ENCODE results near the gene BICC1.

Gene BICC1

DNA sequence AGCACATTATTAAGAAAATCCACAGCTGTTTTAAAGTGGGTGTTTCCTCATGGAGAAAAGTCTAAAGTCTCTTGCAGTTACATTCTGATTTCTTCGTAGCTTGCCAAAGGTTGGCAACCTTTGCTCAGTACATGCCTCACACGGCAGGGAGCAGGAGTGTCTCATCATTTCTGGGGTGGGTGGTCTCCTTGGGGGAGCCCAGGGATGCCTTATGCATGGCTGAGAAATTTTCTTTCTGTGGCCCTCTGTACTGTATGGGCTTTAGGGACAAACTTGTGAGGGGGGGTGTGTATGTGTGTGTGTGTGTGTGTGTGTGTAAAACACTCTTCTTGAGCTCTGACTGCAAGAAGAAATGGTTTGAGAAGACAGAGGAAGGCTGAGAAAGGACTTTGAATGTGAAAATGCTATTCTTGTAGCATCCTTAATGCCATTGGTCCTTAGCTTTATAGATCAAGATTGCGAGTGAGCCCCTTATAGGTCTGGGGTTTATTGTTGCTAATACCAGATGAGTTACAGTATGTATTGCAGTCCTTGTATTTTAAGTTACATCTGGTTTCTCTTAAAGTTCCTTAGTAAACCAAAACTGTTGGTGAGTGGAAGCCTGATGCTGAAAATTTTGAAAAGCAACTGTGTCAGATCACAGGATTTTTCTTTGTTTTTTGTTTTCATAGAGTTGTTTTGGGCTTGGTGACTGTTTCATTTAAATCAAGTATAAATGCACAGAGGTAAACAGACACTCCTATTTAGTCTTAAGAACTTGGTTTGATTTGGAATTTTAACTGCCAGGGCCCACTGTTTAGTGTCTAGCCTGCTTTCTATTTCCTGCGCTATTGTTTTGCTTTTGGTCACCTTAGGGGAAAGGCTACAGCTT lies 242.0 kb downstream of the BICC1 start:
- DNase-seq, result no peak

DNA sequence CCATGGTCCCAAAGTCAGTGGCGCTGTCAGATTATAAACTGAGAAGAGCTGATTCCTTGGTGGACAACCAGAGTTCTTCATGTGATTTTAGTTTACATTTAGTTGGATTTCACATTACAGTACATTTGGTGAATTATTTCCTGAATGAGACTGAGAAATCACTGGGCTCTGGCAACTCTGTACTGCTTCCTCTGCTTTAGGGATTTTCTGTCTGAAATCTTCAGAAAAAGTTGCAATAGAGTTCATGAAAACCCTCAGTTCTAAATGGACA lies 242.6 kb downstream of the BICC1 start:
- DNase-seq, result no peak

DNA sequence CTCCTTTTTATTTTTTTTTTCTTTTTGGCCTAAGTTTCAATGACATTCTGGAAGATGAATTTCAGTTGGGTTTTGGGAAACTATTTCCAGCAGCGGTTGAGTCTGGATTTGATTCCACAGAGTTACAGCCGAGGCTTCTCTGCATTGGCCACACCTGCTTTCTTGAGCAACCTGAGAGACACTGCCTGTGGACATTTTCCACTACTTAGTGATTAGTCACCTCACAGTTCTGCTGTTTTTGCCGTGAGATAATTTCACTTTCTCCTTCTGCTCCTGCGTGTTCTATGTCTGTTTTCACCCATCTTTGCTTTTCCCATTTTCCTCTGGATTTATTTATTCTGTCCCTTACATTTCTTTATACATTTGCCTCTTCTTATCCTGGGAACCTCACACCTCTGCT lies 243.0 kb downstream of the BICC1 start:
- no peak for DNase-seq

DNA sequence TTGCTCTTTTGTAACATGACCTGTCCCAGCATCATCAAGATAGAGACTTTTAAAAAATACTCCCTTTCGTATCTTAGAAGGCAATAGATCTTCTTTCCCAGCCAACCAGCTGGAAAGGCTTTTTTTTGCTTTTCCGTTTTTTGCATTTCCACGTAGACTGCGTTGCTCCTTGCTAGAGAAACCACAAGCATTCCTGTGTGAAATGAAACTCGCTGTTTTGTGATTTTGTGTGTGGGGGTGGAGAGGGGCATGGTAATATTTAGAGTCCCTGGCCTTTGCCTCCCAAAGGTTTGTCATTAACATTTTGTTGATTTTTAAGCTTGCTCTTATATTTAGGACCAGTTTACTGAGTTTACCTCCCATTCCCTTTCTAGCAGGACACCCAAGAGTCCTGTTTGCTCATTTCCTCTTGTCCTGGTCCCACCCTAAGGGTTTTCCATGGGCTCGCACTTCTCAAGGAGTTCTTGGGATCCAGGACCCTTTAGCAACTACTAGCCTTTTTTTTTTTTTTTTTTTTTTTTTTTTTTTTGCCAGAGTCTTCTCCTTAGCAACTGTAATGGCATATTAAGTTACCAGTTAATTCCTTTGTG lies 243.6 kb downstream of the BICC1 start:
- DNase-seq, result no peak

DNA sequence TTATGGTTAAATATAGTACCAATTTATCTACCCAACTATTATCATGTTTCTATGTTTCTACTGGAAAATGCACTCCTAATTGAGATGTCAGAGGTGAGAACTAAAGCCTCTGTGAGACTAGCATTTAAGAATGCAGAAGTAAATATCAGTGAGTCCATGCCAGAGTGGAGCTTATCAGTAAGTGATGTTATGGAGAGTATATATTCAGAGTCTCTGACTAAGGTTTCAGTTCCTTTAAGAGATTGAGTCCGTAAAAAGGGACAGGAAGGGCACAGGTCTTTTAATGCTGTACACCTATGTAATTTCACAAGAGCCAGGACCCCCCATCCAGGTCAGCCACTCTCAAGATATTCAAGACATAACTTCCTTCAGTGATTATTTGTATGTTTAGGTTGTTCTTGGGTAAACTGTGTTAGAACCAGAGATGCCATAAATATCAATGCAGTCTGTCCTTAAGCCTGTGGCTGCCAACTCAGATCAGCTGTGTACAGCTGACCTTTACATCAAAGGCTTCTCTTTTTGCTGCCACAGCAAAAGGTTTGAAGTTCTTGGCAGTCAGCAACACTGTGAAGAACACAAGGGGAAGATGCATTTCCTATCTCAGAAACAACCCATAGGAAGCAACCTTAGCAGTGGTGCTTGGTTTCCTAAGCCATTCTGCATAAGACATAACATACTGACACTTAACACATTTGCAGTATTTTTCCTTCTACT lies 244.8 kb downstream of the BICC1 start:
- no peak for DNase-seq

DNA sequence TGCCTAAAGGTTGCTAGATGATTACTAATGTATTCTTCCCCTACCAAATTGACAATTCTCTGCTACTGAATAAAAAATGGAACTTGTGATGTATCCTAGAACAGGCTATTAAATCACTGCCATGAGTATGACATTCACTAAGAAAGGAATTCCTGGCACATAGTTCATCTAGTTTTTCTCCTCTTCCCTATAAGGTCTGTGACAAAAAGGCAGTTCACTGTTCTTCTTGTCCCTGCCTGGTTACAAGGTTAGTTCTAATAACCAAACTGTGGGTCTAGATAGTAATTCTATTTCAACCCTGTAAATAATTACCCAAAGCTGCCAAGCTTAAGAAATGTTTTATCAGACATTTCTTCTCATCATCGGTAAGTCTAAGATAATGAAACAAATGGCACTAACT lies 245.6 kb downstream of the BICC1 start:
- no peak for DNase-seq

DNA sequence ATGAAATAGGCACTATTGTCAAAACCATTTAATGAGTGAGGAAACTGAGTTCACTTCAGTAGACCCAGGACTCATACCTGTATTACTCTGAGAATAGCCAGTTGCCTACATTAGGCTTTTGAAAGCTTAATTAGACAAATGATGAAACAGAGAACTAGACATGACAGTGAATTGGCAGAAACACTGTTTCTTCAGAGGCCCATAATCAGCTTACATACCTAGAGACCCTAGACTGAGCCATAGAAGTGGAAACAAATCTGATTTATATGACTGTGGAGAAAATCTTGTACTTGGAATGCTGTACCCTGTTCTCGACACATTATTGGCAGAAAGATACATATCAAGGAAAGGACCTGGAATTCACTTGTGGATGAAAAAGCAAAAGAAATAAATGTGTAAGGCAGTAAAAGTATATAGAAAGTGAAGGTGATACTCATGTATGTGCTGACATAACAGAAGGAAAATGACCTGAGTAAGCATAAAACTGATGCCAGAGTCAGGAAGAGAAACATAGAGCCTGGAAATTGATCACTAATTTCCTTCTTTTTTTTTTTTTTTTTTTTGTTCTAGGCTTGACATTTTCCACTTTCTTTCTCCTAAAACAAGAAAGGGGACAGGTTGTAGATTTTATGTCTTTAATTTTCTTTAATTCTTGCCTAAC lies 251.5 kb downstream of the BICC1 start:
- no peak for DNase-seq

DNA sequence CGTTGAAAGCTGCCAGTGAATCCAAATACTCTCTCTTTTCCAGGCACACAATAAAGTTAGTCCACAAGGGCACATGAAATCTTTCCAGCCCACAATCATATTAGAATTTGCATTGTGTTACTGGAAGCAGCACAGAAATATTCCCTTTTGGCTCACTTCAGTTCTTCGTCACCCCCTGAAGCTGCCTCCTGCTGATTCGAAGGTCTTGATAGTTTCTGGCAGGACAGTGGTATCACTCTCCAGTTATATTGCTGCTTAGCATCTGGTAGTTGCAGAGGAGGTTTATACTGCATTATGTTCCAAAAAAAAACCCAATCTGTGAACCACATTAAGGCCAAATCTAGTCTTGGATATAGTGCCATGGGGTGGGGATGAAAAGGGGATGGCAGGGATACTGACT lies 253.2 kb downstream of the BICC1 start:
- DNase-seq, result no peak

DNA sequence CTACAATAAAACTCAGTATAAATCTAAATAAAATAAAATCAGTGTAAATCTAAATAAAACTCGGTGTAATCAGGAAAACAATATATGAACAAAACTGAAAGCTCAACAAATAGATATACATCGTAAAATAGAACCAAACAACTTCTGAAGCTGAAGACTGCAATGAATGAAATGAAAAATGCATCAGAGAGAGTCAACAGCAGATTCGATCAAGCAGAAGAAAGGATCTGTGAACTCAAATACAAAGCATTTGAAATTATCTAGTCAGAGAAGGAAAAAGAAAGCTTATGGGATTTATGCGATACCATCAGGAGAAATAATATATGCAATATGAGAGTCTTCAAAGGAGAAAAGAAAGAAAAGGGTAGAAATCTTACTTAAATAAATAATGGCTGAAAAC lies 255.0 kb downstream of the BICC1 start:
- DNase-seq, result no peak

DNA sequence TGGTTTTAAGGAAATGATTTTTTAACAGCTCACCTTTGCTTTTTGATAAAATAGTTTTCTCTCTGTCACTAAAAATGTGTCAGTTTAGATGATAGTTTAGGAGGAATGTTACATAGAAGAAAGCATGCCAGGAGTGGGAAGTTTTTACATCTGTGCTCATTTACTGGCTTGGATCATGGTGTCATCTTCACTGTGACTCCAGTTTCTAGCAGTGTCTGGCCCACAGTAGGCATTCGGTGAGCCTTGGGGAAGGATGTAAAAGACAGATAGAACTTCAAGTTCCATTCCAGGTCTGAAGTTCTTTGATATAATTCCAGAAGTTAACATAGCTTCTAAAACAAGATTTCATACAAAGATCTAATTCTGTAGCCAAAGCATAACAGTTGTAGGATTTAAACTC lies 259.2 kb downstream of the BICC1 start:
- DNase-seq, result no peak

DNA sequence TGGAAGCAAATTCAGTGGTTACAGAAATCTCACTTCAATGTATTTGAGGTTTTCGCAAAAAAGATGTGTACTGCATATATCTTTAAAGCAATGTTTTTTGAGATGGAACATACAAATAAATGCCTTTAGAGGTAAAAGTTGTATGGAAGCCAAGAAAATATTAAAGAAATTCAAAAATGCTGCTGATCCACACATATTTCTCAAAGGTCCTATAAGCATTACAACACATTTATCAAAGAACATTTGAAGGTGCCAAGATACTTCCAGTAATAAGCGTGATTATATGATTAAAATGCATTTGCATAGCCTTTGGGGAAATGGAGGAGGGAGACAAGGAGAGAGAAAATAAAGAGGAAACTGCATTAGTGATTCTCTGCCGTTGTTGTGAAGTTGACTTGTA lies 260.1 kb downstream of the BICC1 start:
- DNase-seq, result no peak

DNA sequence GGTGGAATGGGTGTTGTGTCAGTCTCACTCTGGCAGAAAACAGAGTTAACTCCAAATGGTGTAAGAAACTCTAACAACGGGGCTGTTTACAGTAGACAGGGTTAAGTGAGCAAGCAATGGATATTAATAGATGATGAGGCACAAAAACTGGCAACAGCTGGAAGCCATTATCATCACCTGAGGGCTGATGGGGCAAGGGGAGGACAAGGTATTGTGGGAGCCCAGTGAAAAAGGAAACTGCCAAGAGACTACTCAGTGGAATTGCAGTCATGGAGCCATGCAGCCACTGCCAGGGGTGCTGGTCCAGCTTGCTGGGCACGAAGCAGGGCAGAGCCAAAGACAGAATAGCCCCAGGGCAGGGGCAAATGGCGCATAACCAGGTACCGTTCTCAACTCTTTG lies 260.7 kb downstream of the BICC1 start:
- DNase-seq, result no peak

DNA sequence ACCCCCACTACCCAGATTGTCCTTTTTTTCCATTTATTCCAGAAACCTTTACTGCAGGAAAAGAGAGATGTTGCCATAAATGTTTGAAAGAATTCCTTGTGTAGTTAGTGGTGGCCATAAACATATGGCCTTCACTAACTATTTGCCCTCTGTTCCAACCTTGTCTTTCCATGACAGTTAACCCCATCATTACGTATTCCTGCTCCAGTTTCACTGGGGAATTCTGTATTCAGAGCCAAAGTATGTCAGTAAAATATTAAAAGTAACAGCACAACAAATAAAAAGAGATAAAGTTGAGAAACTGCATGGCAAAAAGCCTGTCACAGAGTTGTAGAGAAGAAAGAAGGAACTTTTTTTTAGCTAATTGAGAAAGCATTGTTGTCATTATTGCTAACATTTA lies 261.3 kb downstream of the BICC1 start:
- no peak for DNase-seq

DNA sequence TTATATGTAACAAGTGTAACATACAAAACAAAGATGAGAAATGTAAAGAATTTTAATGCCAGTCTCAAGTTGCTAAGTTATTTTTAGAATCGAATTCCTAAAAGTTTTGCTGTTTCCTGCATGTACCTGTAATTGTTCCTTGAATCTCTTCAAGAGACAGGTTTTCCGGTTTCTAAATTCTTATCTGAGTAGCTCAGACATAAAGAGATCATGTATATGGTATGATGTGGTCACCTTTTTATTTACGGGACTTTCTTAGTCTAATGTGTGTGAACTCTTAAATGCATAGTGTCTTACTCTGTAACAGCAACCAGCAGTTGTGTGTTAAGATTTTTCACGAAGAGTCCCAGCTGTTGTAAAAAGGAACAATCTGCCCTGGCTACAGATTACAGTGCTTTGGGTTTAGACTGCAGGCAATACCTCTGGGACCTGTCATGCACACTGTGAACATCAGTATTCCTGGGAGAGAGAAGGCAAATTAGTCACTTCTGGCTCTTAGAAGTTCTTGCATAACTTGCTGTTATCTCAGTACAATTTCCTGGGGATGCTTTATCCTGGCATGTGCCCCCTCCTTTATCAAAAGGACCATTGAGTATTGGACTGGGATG lies 263.4 kb downstream of the BICC1 start:
- no peak for DNase-seq

DNA sequence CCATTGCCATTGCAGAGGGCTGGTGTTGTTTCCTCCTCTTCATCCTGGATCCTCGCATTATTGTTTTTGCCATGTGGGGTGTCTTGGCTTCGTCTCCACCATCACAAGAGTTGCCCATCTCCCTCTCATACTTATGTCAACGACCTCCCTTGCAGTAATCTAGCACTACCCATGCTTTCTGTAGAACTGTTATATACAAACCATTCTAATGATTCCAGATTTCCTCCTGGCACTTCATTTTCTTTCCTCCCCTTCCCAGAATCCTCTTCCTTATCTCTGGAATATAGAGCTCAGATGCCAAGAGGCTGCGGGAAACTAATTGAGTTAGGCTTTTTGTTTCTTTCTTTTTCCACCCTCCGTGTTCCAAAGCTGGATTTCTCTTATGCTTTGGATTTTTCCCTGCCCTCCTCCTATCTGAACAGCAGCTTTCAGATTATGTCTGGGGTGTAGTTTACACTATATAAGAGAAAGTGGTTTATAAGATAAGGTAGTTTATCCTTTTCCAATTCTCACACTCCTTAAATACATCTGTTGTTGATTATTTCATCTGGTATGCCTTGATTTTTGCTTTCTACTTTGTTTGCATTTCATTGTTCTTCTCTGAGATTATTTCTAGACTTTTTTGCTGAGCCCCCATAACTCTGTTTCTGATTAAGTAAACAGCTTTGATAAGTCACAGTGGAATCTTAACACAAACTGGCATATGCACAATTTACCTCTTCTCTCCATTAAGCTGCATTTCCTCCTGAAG lies 264.1 kb downstream of the BICC1 start:
- no peak for DNase-seq

DNA sequence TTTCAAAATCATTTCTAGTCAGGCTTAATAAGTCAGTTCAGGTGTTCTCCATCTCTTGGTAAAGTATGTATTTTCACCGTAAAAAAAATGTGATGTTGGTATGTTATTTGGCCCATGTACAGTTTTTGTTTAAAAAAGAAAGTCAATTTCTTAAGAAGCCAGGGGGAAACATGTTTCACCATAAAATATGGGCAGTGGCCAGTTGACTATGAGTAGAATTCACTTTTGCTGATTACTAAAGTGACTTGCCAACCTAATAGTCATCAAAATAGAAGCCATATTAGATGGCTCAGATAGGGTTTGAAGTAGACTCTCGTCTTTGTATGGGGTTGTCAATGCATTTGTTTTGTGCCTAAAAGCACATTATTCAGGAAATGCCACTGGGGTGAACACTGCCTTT lies 266.3 kb downstream of the BICC1 start:
- DNase-seq, result no peak

DNA sequence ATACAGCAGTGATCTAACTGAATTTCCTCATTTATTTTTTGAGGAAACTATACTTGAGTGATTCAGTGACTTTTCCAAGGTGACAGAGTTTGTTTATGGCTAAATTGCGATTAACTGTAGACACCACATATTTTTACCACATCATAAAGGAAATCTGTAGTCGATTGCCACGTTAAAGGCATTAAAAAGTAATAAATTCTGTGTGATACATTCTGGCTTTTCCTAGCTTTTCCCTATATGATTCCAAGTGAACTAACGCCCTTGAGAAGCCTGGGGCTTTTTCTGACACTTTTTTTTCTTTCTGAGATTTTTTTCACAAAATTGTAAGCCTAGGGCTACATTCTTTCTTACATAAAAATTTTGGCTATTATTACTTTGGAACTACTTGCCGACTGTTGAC lies 266.9 kb downstream of the BICC1 start:
- no peak for DNase-seq

DNA sequence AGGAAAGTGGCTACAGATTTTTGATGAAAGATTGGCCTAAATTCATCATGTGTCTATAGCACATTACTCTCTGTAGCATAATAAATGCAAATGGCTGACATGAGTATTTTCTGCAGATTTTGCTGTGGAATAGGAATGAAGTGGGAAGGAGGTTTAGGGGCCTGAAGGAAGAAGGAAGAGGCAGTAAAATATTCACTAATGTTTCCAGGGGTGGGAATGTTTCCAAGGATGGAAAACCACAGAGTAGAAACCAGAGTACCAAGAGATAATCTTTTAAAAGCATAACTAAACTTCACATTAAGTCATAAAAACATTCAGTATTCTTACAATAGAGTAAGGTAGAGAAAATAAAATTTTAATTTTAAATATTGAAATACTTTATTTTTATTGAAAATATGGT lies 267.8 kb downstream of the BICC1 start:
- DNase-seq, result no peak

DNA sequence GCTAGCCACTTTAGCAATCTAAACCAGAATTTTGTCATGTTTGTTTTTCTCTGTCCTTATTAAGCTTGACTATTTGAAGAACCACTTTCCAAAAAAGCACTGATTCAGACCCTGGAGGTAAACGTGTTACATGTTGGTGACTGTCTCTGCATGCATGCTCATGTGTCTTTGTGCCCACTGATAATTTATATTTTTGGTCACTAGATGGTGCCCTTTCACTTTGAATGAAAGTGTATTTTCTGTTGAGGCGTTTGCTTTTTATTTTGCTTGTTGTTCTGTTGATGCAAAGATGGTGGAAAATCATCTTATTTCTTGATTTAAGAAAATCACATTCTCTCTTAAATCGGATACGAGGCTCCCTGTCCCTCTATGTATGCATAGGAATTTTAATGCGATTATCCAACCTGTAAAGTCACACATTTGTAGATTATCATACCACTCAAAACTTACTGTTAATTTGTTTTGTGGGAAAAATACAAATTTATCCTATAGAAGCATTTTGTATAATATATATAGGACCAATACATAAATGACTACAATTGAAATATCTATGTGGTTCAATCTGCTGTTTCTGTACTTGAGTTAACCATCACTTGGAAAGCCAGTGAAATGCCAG lies 269.3 kb downstream of the BICC1 start:
- peak; percentile 5 for DNase-seq

DNA sequence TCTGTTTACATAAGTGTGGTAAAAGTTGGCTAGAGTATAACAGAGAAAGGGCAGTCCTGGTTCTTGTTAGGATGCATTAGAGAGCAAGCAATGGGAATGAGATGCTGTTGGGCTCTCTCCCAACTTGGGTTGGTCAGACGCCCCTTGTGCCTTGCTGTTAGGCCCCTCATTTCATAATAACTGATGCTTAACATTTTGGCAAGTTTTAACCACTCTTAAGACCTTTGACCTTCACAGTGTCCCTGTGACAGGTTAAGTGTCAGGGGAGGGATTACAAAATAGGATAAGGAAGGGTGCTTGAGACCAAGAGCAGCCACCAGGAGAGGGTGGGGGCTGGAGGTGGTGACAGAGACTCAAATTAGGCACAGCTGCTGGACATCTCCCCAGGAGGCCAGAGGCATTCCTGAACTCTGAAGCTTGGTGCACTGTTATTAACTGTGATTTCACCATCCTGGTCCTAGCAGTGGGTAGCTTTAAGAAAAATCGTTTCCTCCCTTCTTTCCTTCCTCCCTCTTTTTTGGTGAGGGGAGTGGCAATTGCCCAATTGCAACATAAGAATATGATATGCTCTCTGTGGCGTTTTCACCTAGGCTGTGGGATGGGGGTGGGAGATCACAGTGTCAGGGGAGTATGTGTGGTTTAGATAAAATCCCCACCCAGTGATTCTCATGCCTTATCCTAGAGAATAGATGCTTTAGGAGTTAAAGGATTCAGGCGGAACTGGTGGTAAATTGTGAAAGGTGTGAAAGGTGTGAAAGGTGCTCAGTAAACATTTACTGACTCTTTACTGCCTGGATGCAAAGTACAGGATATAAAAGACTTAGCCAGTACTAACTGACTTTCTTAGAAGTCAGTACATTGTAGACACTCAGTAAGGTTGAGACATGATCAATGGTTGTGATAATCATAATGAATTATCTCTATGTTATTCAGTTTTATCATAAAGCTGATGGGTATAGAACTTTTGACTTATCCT lies 270.5 kb downstream of the BICC1 start:
- no peak for DNase-seq

DNA sequence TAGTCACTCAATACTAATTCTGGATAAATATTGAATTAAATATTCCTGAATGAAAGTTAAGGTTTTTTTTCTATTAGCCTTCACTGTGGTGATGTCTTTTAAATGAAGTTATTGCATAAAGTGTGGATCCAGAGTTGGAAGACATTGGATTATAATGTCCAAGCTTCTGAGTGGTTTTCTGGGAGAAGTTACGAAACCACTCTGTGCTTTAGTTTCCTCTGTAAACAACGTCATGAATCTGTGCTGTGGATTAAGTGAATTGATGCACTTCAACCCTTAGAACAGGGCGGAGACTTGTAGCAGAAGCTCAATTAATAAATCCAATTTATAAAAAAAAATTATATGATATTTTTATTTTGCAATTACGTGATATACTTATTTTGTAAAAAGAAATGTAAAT lies 271.7 kb downstream of the BICC1 start:
- DNase-seq, result no peak
